Neural progenitor cell (in vitro differentiated cells): Measurements from ENCODE around the gene AFG1L. TPM values are rescaled to one million over a fixed set of nuclear protein-coding genes. Genes with fewer than 3 reads are reported as not detected.
A peak's percentile ranks its signal among the peaks of the same experiment; 100 is the strongest.

Experiments used
- DNase-seq: peaks from one replicate; pipeline ENCODE4 v3.0.0-alpha.2; 2016; ENCODE audit warnings: low spot score
- H2AFZ ChIP-seq: fragments of 200-600 bp; sonication (generic); replicated peaks from 2 replicates; pipeline ENCODE4 v1.6.1; 2016; ENCODE audit warnings: antibody characterized with exemption
- H3F3A ChIP-seq: fragments of 200-600 bp; sonication (generic); 2 replicates; pipeline ENCODE4 v1.6.1; 2016; ENCODE audit warnings: antibody characterized with exemption, low read depth
- H3K27ac ChIP-seq: fragments of 200-600 bp; sonication (generic); 2 replicates; pipeline ENCODE4 v1.5.1; 2016; ENCODE audit warnings: mild to moderate bottlenecking
- H3K27me3 ChIP-seq: fragments of 200-600 bp; sonication (generic); 2 replicates; pipeline ENCODE4 v1.6.1; 2016; ENCODE audit warnings: mild to moderate bottlenecking, moderate library complexity
- H3K36me3 ChIP-seq: fragments of 200-600 bp; sonication (generic); 2 replicates; pipeline ENCODE4 v1.5.1; 2016
- H3K4me1 ChIP-seq: fragments of 200-600 bp; sonication (generic); 2 replicates; pipeline ENCODE4 v1.6.1; 2016; ENCODE audit warnings: mixed run types
- H3K4me2 ChIP-seq: fragments of 200-600 bp; sonication (generic); 2 replicates; pipeline ENCODE4 v1.6.1; 2016
- H3K4me3 ChIP-seq: fragments of 200-600 bp; sonication (generic); 2 replicates; pipeline ENCODE4 v1.5.1; 2016
- H3K79me2 ChIP-seq: fragments of 200-600 bp; sonication (generic); 2 replicates; pipeline ENCODE4 v1.6.1; 2016; ENCODE audit warnings: low read depth
- H3K9ac ChIP-seq: fragments of 200-600 bp; sonication (generic); 2 replicates; pipeline ENCODE4 v1.6.1; 2016
- H3K9me3 ChIP-seq: fragments of 200-600 bp; sonication (generic); 2 replicates; pipeline ENCODE4 v1.5.1; 2016; ENCODE audit warnings: low read depth
- H4K20me1 ChIP-seq: fragments of 200-600 bp; sonication (generic); 2 replicates; pipeline ENCODE4 v1.6.1; 2016; ENCODE audit warnings: low read depth
- H3K27ac Mint-ChIP-seq: 3 replicates; pipeline ENCODE4 v1.8.0; 2021; ENCODE audit warnings: mixed read lengths
- H3K27me3 Mint-ChIP-seq: 2 replicates; pipeline ENCODE4 v1.8.0; 2022; ENCODE audit warnings: low read depth, mild to moderate bottlenecking, inconsistent platforms, moderate library complexity, mixed read lengths; ENCODE audit not compliant: insufficient read depth
- H3K36me3 Mint-ChIP-seq: 3 replicates; pipeline ENCODE4 v1.8.0; 2021; ENCODE audit warnings: mixed read lengths
- H3K4me1 Mint-ChIP-seq: 3 replicates; pipeline ENCODE4 v1.8.0; 2021; ENCODE audit warnings: mixed read lengths
- H3K4me3 Mint-ChIP-seq: 3 replicates; pipeline ENCODE4 v1.8.0; 2021; ENCODE audit warnings: mild to moderate bottlenecking, moderate library complexity, mixed read lengths
- H3K9me3 Mint-ChIP-seq: 3 replicates; pipeline ENCODE4 v1.8.0; 2020; ENCODE audit warnings: mixed read lengths
- EZH2 ChIP-seq: fragments of 200-600 bp; sonication (generic); IDR thresholded peaks from 2 replicates; pipeline ENCODE4 v1.6.1; 2017; ENCODE audit warnings: antibody characterized with exemption, mild to moderate bottlenecking, moderate library complexity
- EZH2phosphoT487 ChIP-seq: fragments of 200-600 bp; sonication (generic); IDR thresholded peaks from 2 replicates; pipeline ENCODE4 v1.6.1; 2017; ENCODE audit warnings: antibody characterized with exemption
- total RNA-seq: library from RNA; depleted of rRNA; stranded (reverse); fragments of >200 nt; gene quantifications from 2 replicates; pipeline ENCODE4 v1.2.3, GENCODE V29; 2015; ENCODE audit warnings: low replicate concordance
- TF ChIP-seq, protein P1 (sequence below): fragments of 200-600 bp; sonication (generic); IDR thresholded peaks from 2 replicates; pipeline ENCODE4 v1.5.1; 2017; ENCODE audit warnings: antibody characterized with exemption, mild to moderate bottlenecking

Gene AFG1L
- total RNA-seq, 1 donor from 2014 or later: 8.3 TPM

DNA sequence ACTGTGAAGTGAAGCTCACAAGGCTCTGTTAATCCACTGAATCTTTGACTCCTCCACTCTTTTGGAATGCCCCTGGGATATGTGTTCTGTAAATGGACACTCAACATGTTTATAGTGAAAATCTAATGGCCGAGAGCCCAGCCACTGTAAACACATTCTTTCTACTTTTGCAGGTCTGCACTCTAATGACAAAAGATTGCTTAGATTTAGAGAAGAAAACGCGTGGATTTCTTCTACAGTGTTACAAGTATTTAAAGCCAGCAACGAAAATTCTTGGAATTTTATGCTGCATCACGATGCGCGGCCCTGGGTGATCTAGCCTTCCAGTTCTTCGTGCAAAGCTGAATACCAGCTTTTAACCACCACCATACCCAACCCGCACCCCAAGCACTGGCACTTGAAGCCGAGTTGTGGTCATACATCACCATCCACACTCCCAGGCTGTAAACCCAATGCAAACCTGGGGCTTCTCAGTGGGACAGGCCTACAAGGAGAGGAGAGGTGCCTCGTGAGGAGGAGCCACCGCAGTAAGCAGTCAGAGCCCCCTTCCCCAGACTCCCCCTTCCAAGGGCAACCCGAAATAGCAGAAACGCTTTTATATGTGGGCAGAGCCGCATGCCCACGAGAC is 262.1 kb downstream of the AFG1L start:
- Mint-ChIP-seq H3K27me3 (peaks cover 14% of the 10 kb centered on the region), H3K36me3 (no peaks in the 10 kb centered on the region), H3K9me3 (no peaks in the 10 kb centered on the region), H3K4me3 (peak overlapping the region; percentile 86), H3K4me1 (peaks cover 10% of the 10 kb centered on the region), H3K27ac (no peak overlapping the region)
- peaks cover 28% of the 10 kb centered on the region for H3F3A ChIP-seq
- H3K4me1 ChIP-seq: peaks cover 8% of the 10 kb centered on the region
- H3K4me2 ChIP-seq: peak overlapping the region; percentile 91
- H3K9ac ChIP-seq: no peak overlapping the region
- no peaks in the 10 kb centered on the region for H3K79me2 ChIP-seq
- no peak for TF ChIP-seq EZH2
- no peaks in the 10 kb centered on the region for H3K36me3 ChIP-seq
- peaks cover 5% of the 10 kb centered on the region for H4K20me1 ChIP-seq
- peaks cover 38% of the 10 kb centered on the region for H3K27me3 ChIP-seq
- H3K27ac ChIP-seq: no peak overlapping the region
- H3K9me3 ChIP-seq: no peaks in the 10 kb centered on the region
- peak; percentile 22 for DNase-seq
- H2AFZ ChIP-seq: peak overlapping the region; percentile 74
- peak overlapping the region; percentile 76 for H3K4me3 ChIP-seq

DNA sequence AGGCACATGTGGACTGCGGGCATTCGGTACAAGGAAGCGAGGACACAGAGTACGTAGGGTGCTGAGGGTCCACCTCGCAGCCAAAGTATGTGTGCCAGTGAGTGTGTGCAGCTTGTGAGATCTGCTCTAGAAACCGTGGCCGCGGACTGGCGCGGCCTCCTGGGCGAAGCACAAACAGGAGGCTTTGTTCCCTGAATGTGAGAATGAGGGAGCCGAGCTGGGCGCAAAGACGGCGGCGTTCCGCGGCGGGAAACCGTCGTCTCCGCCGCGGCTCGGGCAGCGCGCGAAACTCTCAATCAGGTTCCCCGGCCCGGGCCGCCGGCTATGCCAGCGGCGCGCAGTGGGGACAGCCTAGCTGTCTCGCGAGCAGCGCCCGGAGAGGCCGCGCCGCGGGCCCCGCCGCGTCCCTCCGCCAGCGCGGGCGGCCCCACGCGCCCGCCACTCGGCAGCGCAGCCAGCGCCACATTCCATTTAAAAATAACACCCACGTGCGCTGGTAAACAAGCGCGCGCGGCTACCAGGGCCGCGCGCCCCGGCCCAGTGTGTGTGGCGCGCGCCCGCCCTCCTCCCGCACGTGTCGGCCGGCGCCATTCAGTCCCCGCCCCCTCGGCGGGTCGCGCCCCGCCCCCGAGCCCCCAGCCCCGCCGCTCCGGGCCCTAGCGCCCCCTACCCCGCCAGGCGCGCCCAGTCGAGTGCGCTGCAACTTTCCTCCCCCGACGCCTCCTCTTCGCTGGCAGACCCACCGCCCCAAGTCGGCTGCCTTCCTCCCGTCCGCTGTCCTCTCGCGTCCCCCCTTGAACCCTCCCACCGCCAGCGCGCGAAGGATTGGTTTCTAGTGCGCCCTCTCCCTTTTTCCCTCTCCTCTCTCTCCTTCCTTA is 262.9 kb downstream of the AFG1L start:
- H3K9me3 Mint-ChIP-seq: peaks cover 4% of the 10 kb centered on the region
- H3K36me3 ChIP-seq: no peaks in the 10 kb centered on the region
- H3F3A ChIP-seq: peaks cover 34% of the 10 kb centered on the region
- H3K4me3 Mint-ChIP-seq: peak overlapping the region; percentile 98
- H3K27me3 ChIP-seq: peaks cover 45% of the 10 kb centered on the region
- H3K27ac ChIP-seq: peak overlapping the region; percentile 97
- H3K4me1 ChIP-seq: peaks cover 8% of the 10 kb centered on the region
- H3K4me1 Mint-ChIP-seq: peaks cover 17% of the 10 kb centered on the region
- H3K27ac Mint-ChIP-seq: peak overlapping the region; percentile 82
- H3K4me3 ChIP-seq: peak overlapping the region; percentile 76
- TF ChIP-seq EZH2 (peak; percentile 15), EZH2phosphoT487 (no peak)
- TF ChIP-seq, protein P1, sequence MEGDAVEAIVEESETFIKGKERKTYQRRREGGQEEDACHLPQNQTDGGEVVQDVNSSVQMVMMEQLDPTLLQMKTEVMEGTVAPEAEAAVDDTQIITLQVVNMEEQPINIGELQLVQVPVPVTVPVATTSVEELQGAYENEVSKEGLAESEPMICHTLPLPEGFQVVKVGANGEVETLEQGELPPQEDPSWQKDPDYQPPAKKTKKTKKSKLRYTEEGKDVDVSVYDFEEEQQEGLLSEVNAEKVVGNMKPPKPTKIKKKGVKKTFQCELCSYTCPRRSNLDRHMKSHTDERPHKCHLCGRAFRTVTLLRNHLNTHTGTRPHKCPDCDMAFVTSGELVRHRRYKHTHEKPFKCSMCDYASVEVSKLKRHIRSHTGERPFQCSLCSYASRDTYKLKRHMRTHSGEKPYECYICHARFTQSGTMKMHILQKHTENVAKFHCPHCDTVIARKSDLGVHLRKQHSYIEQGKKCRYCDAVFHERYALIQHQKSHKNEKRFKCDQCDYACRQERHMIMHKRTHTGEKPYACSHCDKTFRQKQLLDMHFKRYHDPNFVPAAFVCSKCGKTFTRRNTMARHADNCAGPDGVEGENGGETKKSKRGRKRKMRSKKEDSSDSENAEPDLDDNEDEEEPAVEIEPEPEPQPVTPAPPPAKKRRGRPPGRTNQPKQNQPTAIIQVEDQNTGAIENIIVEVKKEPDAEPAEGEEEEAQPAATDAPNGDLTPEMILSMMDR: peak; percentile 40
- H3K4me2 ChIP-seq: peak overlapping the region; percentile 91
- H3K27me3 Mint-ChIP-seq: peaks cover 21% of the 10 kb centered on the region
- H3K36me3 Mint-ChIP-seq: peaks cover 5% of the 10 kb centered on the region
- no peaks in the 10 kb centered on the region for H3K9me3 ChIP-seq
- H3K9ac ChIP-seq: peak overlapping the region; percentile 83
- DNase-seq: peak; percentile 94
- peaks cover 13% of the 10 kb centered on the region for H4K20me1 ChIP-seq
- peak overlapping the region; percentile 74 for H2AFZ ChIP-seq
- no peaks in the 10 kb centered on the region for H3K79me2 ChIP-seq

DNA sequence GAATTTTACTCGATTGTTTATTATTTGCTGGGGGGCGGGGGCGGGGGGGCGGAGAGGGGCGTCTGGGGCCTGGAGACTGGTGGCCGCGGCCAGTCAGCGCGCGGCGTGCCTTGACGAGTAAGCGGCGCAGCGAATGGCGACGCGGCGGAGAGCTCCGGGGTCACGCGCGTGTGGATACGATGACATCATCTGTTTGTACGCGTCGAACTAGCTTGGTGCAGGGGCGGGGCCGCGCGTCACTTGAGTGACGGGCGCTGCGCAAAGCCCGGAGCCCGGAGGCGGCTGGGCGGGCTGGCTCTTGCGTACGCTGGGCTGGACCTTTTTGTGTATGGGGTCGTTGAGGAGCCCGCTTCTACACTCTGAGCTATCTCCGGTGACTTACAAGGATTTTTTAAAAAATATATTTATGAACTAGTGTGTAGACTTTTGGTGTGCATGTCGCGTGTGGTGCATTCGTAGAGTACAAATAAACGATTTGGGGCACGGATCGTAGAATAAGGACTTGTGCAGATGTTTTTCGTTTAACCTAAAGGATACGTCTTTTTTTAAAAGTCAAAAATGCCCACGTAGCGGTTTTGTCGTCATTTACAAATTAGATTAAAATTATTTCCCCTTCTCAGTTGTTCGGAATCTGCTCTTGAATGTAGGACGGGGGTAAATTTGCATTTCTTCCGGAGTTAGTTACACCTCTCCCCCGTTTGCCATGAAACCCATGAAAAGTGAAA is 263.7 kb downstream of the AFG1L start:
- peaks cover 24% of the 10 kb centered on the region for H3K4me1 Mint-ChIP-seq

More for the DNA sequence above, 263.7 kb downstream of the AFG1L start:
- Histone ChIP-seq H3K27me3 (peaks cover 53% of the 10 kb centered on the region), H3K4me1 (peaks cover 16% of the 10 kb centered on the region), H3K79me2 (peaks cover 8% of the 10 kb centered on the region), H3K36me3 (no peaks in the 10 kb centered on the region), H3K27ac (peak overlapping the region; percentile 97), H3F3A (peaks cover 42% of the 10 kb centered on the region), H4K20me1 (peaks cover 21% of the 10 kb centered on the region), H3K4me3 (peak overlapping the region; percentile 76), H3K4me2 (peak overlapping the region; percentile 91), H3K9ac (peak overlapping the region; percentile 83), H2AFZ (peak overlapping the region; percentile 65), H3K9me3 (no peaks in the 10 kb centered on the region)
- Mint-ChIP-seq H3K36me3 (peaks cover 9% of the 10 kb centered on the region), H3K27ac (peak overlapping the region; percentile 82), H3K9me3 (peaks cover 4% of the 10 kb centered on the region), H3K4me3 (peak overlapping the region; percentile 98), H3K27me3 (peaks cover 25% of the 10 kb centered on the region)
- DNase-seq: peak; percentile 100
- TF ChIP-seq, protein P1: no peak
- peak; percentile 34 for TF ChIP-seq EZH2
